Measurements from ENCODE around the gene CABLES1. TPM values are rescaled to one million over a fixed set of nuclear protein-coding genes. Genes with fewer than 3 reads are reported as not detected.

CABLES1 gene
- total and polyA plus RNA-seq, 2 donors from 2014 or later: 7.6 to 40.5 TPM

DNA sequence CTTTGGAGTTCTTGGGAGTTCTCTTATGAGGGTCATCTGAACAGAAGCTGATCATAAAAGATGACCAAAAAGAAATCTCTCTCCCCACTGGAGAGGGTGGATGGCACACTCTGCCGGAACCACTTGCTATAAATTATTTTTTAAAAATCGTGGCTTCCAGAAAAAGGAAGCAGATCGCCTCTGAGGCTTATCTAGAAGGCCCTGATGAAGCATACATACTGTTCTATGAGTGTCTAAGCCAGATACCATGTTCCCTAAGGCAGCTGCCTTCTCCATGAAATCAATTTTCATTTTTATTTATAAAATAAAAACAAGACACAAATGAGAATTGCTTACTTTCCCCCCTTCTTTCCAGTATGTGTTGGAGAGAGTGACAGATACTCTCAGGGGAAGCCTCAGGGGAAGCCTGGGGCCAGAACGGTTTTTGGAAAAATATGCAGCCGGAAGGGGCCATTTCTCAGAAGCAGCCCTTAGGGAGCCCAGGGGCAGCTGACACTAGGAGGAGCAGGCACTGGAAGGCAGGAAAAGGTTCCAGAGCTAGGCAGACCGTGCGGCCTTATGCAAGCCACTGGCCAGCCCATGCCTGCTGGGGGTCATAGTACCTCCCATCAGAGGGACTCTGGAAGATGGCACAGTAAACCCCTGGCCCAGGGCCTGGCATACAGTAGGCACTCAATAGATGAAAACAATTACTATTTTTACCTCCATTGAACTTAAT lies 130.6 kb downstream of the CABLES1 start:
- H3K27ac ChIP-seq (ENCODE audit: low read depth in 2 of 2, low read length in 2 of 2): no peak overlapping the region
- H3K9me3 ChIP-seq (ENCODE audit: control insufficient read depth in 2 of 3, insufficient read depth in 1 of 3, low read length in 3 of 3): no peaks in the 10 kb centered on the region
- no peak overlapping the region for H3K4me3 ChIP-seq (ENCODE audit: low read length in 3 of 3)
- DNase-seq: no peak
- FAIRE-seq: no peak
- H3K9ac ChIP-seq (ENCODE audit: low read length in 3 of 3): no peak overlapping the region
- H3K36me3 ChIP-seq (ENCODE audit: control insufficient read depth in 2 of 3, insufficient read depth in 3 of 3, low read length in 3 of 3): no peaks in the 10 kb centered on the region
- TF ChIP-seq, protein P1, sequence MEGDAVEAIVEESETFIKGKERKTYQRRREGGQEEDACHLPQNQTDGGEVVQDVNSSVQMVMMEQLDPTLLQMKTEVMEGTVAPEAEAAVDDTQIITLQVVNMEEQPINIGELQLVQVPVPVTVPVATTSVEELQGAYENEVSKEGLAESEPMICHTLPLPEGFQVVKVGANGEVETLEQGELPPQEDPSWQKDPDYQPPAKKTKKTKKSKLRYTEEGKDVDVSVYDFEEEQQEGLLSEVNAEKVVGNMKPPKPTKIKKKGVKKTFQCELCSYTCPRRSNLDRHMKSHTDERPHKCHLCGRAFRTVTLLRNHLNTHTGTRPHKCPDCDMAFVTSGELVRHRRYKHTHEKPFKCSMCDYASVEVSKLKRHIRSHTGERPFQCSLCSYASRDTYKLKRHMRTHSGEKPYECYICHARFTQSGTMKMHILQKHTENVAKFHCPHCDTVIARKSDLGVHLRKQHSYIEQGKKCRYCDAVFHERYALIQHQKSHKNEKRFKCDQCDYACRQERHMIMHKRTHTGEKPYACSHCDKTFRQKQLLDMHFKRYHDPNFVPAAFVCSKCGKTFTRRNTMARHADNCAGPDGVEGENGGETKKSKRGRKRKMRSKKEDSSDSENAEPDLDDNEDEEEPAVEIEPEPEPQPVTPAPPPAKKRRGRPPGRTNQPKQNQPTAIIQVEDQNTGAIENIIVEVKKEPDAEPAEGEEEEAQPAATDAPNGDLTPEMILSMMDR (IDR thresholded peaks at IDR 0.05; ENCODE audit: borderline replicate concordance, extremely low read depth, insufficient read depth): no peak
- no peaks in the 10 kb centered on the region for H3K27me3 ChIP-seq (ENCODE audit: control insufficient read depth, insufficient read depth, low read length)
- intact Hi-C loops (cut with DNase I): no loop called here
- H3K4me1 ChIP-seq (ENCODE audit: control insufficient read depth in 2 of 3, insufficient read depth in 2 of 3, low read depth in 1 of 3, low read length in 3 of 3): peaks cover 0 to 6% (median 3%) of the 10 kb centered on the region in 3 donors

DNA sequence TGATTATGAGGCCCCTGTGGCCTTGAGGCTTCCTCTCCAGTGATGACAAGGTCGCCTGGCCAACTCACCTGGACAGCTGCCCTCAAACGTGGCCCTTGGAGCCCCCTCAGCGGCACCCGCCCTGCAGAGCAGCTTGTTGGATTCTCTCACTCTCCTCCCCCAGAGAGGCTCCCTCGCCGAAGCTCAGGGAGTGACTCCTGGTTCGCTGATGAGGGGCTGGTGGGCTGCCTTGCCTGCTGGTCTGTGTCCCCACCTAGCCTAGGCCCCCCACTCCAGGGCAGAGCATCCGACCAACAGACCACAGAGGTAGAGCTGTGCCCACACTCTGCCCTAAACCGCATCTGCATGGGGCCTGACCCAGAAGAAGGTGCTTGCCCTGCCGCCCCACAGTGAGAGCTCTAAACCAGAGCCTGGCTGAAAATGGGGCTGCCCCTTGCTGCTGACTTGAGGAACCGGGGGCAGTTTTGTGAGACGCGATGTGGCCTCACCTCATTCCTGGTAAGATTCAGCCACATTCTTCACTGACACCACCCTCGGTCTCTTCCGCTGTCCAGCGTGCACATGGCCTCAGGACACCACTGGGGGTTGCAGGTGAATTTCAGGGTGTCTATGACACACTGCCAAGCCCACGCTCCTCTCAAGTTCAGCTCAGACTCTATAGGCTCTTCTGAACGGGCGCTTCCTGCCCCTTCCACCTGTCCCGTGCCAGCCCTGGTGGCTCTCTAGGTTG lies 131.6 kb downstream of the CABLES1 start:
- TF ChIP-seq, protein P1 (IDR thresholded peaks at IDR 0.05; ENCODE audit: borderline replicate concordance, extremely low read depth, insufficient read depth): no peak
- H3K4me3 ChIP-seq (ENCODE audit: low read length in 3 of 3): no peak overlapping the region
- intact Hi-C loops (cut with DNase I): no loop called here

DNA sequence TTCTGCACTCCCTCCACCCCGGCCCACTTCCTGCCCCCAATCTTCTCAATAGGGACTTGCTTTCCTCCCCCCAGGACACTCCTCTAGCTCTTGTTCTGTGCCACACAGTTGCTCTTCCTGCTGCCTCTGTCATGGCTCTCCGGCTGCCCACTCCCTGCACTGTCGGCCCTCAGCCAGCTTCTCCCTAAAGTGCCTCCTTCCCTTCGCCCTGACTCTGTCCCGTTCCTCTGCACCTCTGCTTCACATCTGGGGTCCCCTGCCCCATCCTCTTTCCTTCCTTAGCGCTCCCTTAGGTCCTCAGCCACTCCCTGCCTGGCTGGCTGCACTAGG lies 132.1 kb downstream of the CABLES1 start:
- Histone ChIP-seq H3K4me3 (ENCODE audit: low read length in 3 of 3) (no peak overlapping the region), H3K27me3 (ENCODE audit: control insufficient read depth, insufficient read depth, low read length) (no peaks in the 10 kb centered on the region), H3K9ac (ENCODE audit: low read length in 3 of 3) (no peak overlapping the region), H3K36me3 (ENCODE audit: control insufficient read depth in 2 of 3, insufficient read depth in 3 of 3, low read length in 3 of 3) (no peaks in the 10 kb centered on the region), H3K4me1 (ENCODE audit: control insufficient read depth in 2 of 3, insufficient read depth in 2 of 3, low read depth in 1 of 3, low read length in 3 of 3) (no peaks in the 10 kb centered on the region), H3K9me3 (ENCODE audit: control insufficient read depth in 2 of 3, insufficient read depth in 1 of 3, low read length in 3 of 3) (no peaks in the 10 kb centered on the region), H3K27ac (ENCODE audit: low read depth in 2 of 2, low read length in 2 of 2) (no peak overlapping the region)
- TF ChIP-seq, protein P1 (IDR thresholded peaks at IDR 0.05; ENCODE audit: borderline replicate concordance, extremely low read depth, insufficient read depth): no peak
- DNase-seq (no peak), FAIRE-seq (no peak)
- intact Hi-C loops (cut with DNase I): no loop called here

More for the DNA sequence above, 131.6 kb downstream of the CABLES1 start:
- Histone ChIP-seq H3K9ac (ENCODE audit: low read length in 3 of 3) (no peak overlapping the region), H3K27ac (ENCODE audit: low read depth in 2 of 2, low read length in 2 of 2) (no peak overlapping the region), H3K4me1 (ENCODE audit: control insufficient read depth in 2 of 3, insufficient read depth in 2 of 3, low read depth in 1 of 3, low read length in 3 of 3) (no peaks in the 10 kb centered on the region), H3K27me3 (ENCODE audit: control insufficient read depth, insufficient read depth, low read length) (no peaks in the 10 kb centered on the region), H3K36me3 (ENCODE audit: control insufficient read depth in 2 of 3, insufficient read depth in 3 of 3, low read length in 3 of 3) (no peaks in the 10 kb centered on the region), H3K9me3 (ENCODE audit: control insufficient read depth in 2 of 3, insufficient read depth in 1 of 3, low read length in 3 of 3) (no peaks in the 10 kb centered on the region)
- FAIRE-seq (no peak), DNase-seq (no peak)

Measured in kidney (tissue), 14 donors.